Ectodermal cell (in vitro differentiated cells): ENCODE results near the gene CCNK.

Source experiments
- H3K27ac ChIP-seq: 2 replicates; pipeline ENCODE4 v1.7.0; 2013; ENCODE audit warnings: mild to moderate bottlenecking, low read depth, low read length; ENCODE audit not compliant: insufficient read depth, poor library complexity, severe bottlenecking
- H3K27me3 ChIP-seq: 2 replicates; pipeline ENCODE4 v1.7.0; 2013; ENCODE audit warnings: mild to moderate bottlenecking, low read length; ENCODE audit not compliant: insufficient read depth, control insufficient read depth, poor library complexity, severe bottlenecking
- H3K36me3 ChIP-seq: one replicate; pipeline ENCODE4 v1.7.0; 2013; ENCODE audit warnings: low read length; ENCODE audit not compliant: control insufficient read depth, insufficient read depth
- H3K4me1 ChIP-seq: one replicate; pipeline ENCODE4 v1.7.0; 2013; ENCODE audit warnings: low read length; ENCODE audit not compliant: control insufficient read depth, insufficient read depth
- H3K4me3 ChIP-seq: 2 replicates; pipeline ENCODE4 v1.7.0; 2013; ENCODE audit warnings: low read depth, low read length, control low read depth; ENCODE audit not compliant: insufficient read depth
- H3K9me3 ChIP-seq: 2 replicates; pipeline ENCODE4 v1.7.0; 2013; ENCODE audit warnings: mild to moderate bottlenecking, low read length, moderate library complexity; ENCODE audit not compliant: control insufficient read depth
- WGBS, 2 experiments: methylation state at CpG; one replicate each; pipeline ENCODE4 v1.1.7; 2013; ENCODE audit warnings: missing lambda C conversion rate in 2 of 2; 5-methylcytosine and 5-hydroxymethylcytosine counted together

Gene CCNK

GRCh38 chr14:99445931-99446330 is 35.3 kb upstream of the CCNK start:
- Histone ChIP-seq H3K4me3 (no peak overlapping the region), H3K27me3 (no peaks in the 10 kb centered on the region), H3K9me3 (no peaks in the 10 kb centered on the region), H3K36me3 (peaks cover 16% of the 10 kb centered on the region), H3K4me1 (no peaks in the 10 kb centered on the region), H3K27ac (no peak overlapping the region)
- 93 to 94% methylated on average over 7 of the region's 7 CpGs for WGBS, 2 experiments

- Histone ChIP-seq H3K27ac (no peak overlapping the region), H3K4me1 (no peaks in the 10 kb centered on the region), H3K4me3 (no peak overlapping the region), H3K27me3 (no peaks in the 10 kb centered on the region), H3K36me3 (peaks cover 13% of the 10 kb centered on the region), H3K9me3 (no peaks in the 10 kb centered on the region)
- 86 to 94% methylated on average over 4 of the region's 4 CpGs for WGBS, 2 experiments
Observed at GRCh38 chr14:99447739-99448138, 33.5 kb upstream of the CCNK start.

- Histone ChIP-seq H3K9me3 (no peaks in the 10 kb centered on the region), H3K4me1 (no peaks in the 10 kb centered on the region), H3K36me3 (peaks cover 8% of the 10 kb centered on the region), H3K4me3 (no peak overlapping the region), H3K27ac (no peak overlapping the region), H3K27me3 (no peaks in the 10 kb centered on the region)
- 94 to 97% methylated on average over 3 of the region's 3 CpGs for WGBS, 2 experiments
Observed at GRCh38 chr14:99450266-99450665, 30.9 kb upstream of the CCNK start.

- no peaks in the 10 kb centered on the region for H3K9me3 ChIP-seq
- no peaks in the 10 kb centered on the region for H3K27me3 ChIP-seq
- H3K27ac ChIP-seq: no peak overlapping the region
- H3K4me1 ChIP-seq: no peaks in the 10 kb centered on the region
- WGBS, 2 experiments: 95 to 96% methylated on average over 5 of the region's 5 CpGs
- no peak overlapping the region for H3K4me3 ChIP-seq
- peaks cover 8% of the 10 kb centered on the region for H3K36me3 ChIP-seq
Observed at GRCh38 chr14:99451234-99451633, 30.0 kb upstream of the CCNK start.

- 89 to 92% methylated on average over 3 to 4 of the region's 4 CpGs for WGBS, 2 experiments
- Histone ChIP-seq H3K27me3 (no peaks in the 10 kb centered on the region), H3K36me3 (peaks cover 18% of the 10 kb centered on the region), H3K4me1 (no peaks in the 10 kb centered on the region), H3K9me3 (no peaks in the 10 kb centered on the region), H3K27ac (no peak overlapping the region), H3K4me3 (no peak overlapping the region)
Observed at GRCh38 chr14:99452968-99453367, 28.2 kb upstream of the CCNK start.

- no peaks in the 10 kb centered on the region for H3K27me3 ChIP-seq
- no peaks in the 10 kb centered on the region for H3K4me1 ChIP-seq
- no peaks in the 10 kb centered on the region for H3K9me3 ChIP-seq
- H3K27ac ChIP-seq: no peak overlapping the region
- H3K36me3 ChIP-seq: peaks cover 16% of the 10 kb centered on the region
- 79 to 86% methylated on average over 3 of the region's 3 CpGs for WGBS, 2 experiments
- no peak overlapping the region for H3K4me3 ChIP-seq
Observed at GRCh38 chr14:99454246-99454645, 27.0 kb upstream of the CCNK start.

GRCh38 chr14:99459481-99460100 is 21.6 kb upstream of the CCNK start:
- H3K4me3 ChIP-seq: no peak overlapping the region
- H3K4me1 ChIP-seq: no peaks in the 10 kb centered on the region
- no peaks in the 10 kb centered on the region for H3K27me3 ChIP-seq
- WGBS, 2 experiments: 93 to 97% methylated on average over 5 of the region's 5 CpGs
- H3K9me3 ChIP-seq: no peaks in the 10 kb centered on the region
- no peak overlapping the region for H3K27ac ChIP-seq
- H3K36me3 ChIP-seq: peaks cover 16% of the 10 kb centered on the region

- WGBS, 2 experiments: 81 to 83% methylated on average over 3 of the region's 3 CpGs
- Histone ChIP-seq H3K36me3 (peaks cover 16% of the 10 kb centered on the region), H3K27me3 (no peaks in the 10 kb centered on the region), H3K27ac (no peak overlapping the region), H3K4me1 (no peaks in the 10 kb centered on the region), H3K4me3 (no peak overlapping the region), H3K9me3 (no peaks in the 10 kb centered on the region)
Observed at GRCh38 chr14:99460793-99461192, 20.4 kb upstream of the CCNK start.

GRCh38 chr14:99461411-99462085 is 19.7 kb upstream of the CCNK start:
- H3K27ac ChIP-seq: no peak overlapping the region
- H3K9me3 ChIP-seq: no peaks in the 10 kb centered on the region
- WGBS, 2 experiments: 92 to 98% methylated on average over 3 to 4 of the region's 5 CpGs
- peaks cover 16% of the 10 kb centered on the region for H3K36me3 ChIP-seq
- H3K4me3 ChIP-seq: no peak overlapping the region
- no peaks in the 10 kb centered on the region for H3K27me3 ChIP-seq
- no peaks in the 10 kb centered on the region for H3K4me1 ChIP-seq

- no peak overlapping the region for H3K27ac ChIP-seq
- H3K4me1 ChIP-seq: no peaks in the 10 kb centered on the region
- H3K9me3 ChIP-seq: no peaks in the 10 kb centered on the region
- H3K36me3 ChIP-seq: peaks cover 9% of the 10 kb centered on the region
- WGBS, 2 experiments: 69 to 71% methylated on average over 6 of the region's 6 CpGs
- no peaks in the 10 kb centered on the region for H3K27me3 ChIP-seq
- no peak overlapping the region for H3K4me3 ChIP-seq
Observed at GRCh38 chr14:99462210-99462609, 19.0 kb upstream of the CCNK start.
